HepG2 (cell line): ENCODE data around the gene AZI2. TPM values are rescaled to one million over a fixed set of nuclear protein-coding genes. Genes with fewer than 3 reads are reported as not detected.

Experiments
- ATRX ChIP-seq: sonication (generic); formaldehyde crosslinking; IDR thresholded peaks from 2 replicates; pipeline ENCODE4 v1.4.0; 2020; ENCODE audit warnings: missing genetic modification reagents, borderline replicate concordance
- CENPT ChIP-seq: sonication (generic); formaldehyde crosslinking; IDR thresholded peaks from 2 replicates; pipeline ENCODE4 v1.8.0; 2022; ENCODE audit warnings: low read depth, mild to moderate bottlenecking, moderate library complexity, missing genetic modification reagents
- DNMT3B ChIP-seq: conservative IDR thresholded peaks from 2 replicates; pipeline ENCODE4 v1.6.1; 2016; ENCODE audit warnings: missing biosample characterization, control low read depth
- FOXA3 ChIP-seq: IDR thresholded peaks from 2 replicates; pipeline ENCODE4 v1.6.1; 2016; ENCODE audit warnings: missing genetic modification reagents, missing compliant biosample characterization
- JUN ChIP-seq: sonication (generic); formaldehyde crosslinking; IDR thresholded peaks from 2 replicates; pipeline ENCODE4 v1.4.0; 2020; ENCODE audit warnings: mild to moderate bottlenecking, missing genetic modification reagents
- JUNB ChIP-seq: sonication (generic); formaldehyde crosslinking; IDR thresholded peaks from 2 replicates; pipeline ENCODE4 v1.8.0; 2022; ENCODE audit warnings: missing genetic modification reagents, mild to moderate bottlenecking, borderline replicate concordance
- KLF12 ChIP-seq: sonication (generic); formaldehyde crosslinking; IDR thresholded peaks from 2 replicates; pipeline ENCODE4 v1.4.0; 2020; ENCODE audit warnings: missing genetic modification reagents, borderline replicate concordance
- MLLT10 ChIP-seq: sonication (generic); formaldehyde crosslinking; IDR thresholded peaks from 2 replicates; pipeline ENCODE4 v1.4.0; 2020; ENCODE audit warnings: missing genetic modification reagents
- POLR2A ChIP-seq, 2 experiments: IDR thresholded peaks; 2 replicates each; pipeline ENCODE4 v1.6.1; 2011; ENCODE audit warnings: low read depth in 2 of 2, low read length in 2 of 2, mild to moderate bottlenecking in 1 of 2, moderate library complexity in 1 of 2; ENCODE audit not compliant: insufficient read depth in 1 of 2
- RBFOX2 ChIP-seq: fragments of 200-400 bp; formaldehyde crosslinking; IDR thresholded peaks from 2 replicates; pipeline ENCODE4 v1.6.1; 2017; ENCODE audit warnings: low read depth, mild to moderate bottlenecking, low read length
- RELA ChIP-seq: sonication (generic); formaldehyde crosslinking; IDR thresholded peaks from 2 replicates; pipeline ENCODE4 v1.4.0; 2020; ENCODE audit warnings: missing genetic modification reagents
- SCMH1 ChIP-seq: sonication (generic); formaldehyde crosslinking; IDR thresholded peaks from 2 replicates; pipeline ENCODE4 v1.9.0; 2021; ENCODE audit warnings: missing genetic modification reagents, mild to moderate bottlenecking, borderline replicate concordance
- ZFP36L1 ChIP-seq: sonication (generic); formaldehyde crosslinking; IDR thresholded peaks from 2 replicates; pipeline ENCODE4 v1.8.0; 2022; ENCODE audit warnings: mild to moderate bottlenecking, missing genetic modification reagents, moderate library complexity
- ZNF224 ChIP-seq: sonication (generic); formaldehyde crosslinking; IDR thresholded peaks from 2 replicates; pipeline ENCODE4 v1.5.0; 2020; ENCODE audit warnings: mild to moderate bottlenecking, missing genetic modification reagents
- ZNF549 ChIP-seq: sonication (generic); formaldehyde crosslinking; IDR thresholded peaks from 2 replicates; pipeline ENCODE4 v1.5.0; 2020; ENCODE audit warnings: missing genetic modification reagents
- ZNF704 ChIP-seq: sonication (generic); formaldehyde crosslinking; IDR thresholded peaks from 2 replicates; pipeline ENCODE4 v1.8.1; 2023; ENCODE audit warnings: mild to moderate bottlenecking, inconsistent platforms, moderate library complexity, missing genetic modification reagents, borderline replicate concordance
- ZUFSP ChIP-seq: sonication (generic); formaldehyde crosslinking; IDR thresholded peaks from 2 replicates; pipeline ENCODE4 v1.9.0; 2021; ENCODE audit warnings: missing genetic modification reagents, mild to moderate bottlenecking, borderline replicate concordance
- polyA plus RNA-seq, 8 experiments: library from polyadenylated mRNA; depleted of rRNA in 3 of 8; stranded (reverse) in 7 of 8; unstranded in 1 of 8; fragments of >200 nt; fragmentation: Illumina TruSeq in 4 of 8; extraction: Trizol in 4 of 8; gene quantifications; 2 replicates each; pipeline versions ENCODE4 v1.2.1 to v1.2.3, GENCODE V29; 2011 to 2016; ENCODE audit warnings: low read depth in 4 of 8, missing spikeins in 1 of 8, mixed read lengths in 1 of 8; ENCODE audit not compliant: insufficient read depth in 1 of 8
- total RNA-seq, 5 experiments: library from RNA; depleted of rRNA; stranded (reverse); fragments of >200 nt; fragmentation: Illumina TruSeq; extraction: Trizol; gene quantifications; 2 replicates each; pipeline ENCODE4 v1.2.3, GENCODE V29; 2016; ENCODE audit warnings: low read depth in 1 of 5
- TF ChIP-seq, protein P1 (sequence below): sonication (generic); formaldehyde crosslinking; IDR thresholded peaks from 2 replicates; pipeline ENCODE4 v1.8.0; 2022; ENCODE audit warnings: missing genetic modification reagents, mild to moderate bottlenecking, borderline replicate concordance
- TF ChIP-seq, protein P2 (sequence below): sonication (generic); formaldehyde crosslinking; IDR thresholded peaks from 2 replicates; pipeline ENCODE4 v1.4.0; 2020; ENCODE audit warnings: missing genetic modification reagents, mild to moderate bottlenecking, borderline replicate concordance
- TF ChIP-seq, protein P3 (sequence below): IDR thresholded peaks from 2 replicates; pipeline ENCODE4 v1.4.0; 2020; ENCODE audit warnings: mild to moderate bottlenecking, missing genetic modification reagents

The AZI2 gene
- total and polyA plus RNA-seq, 2 of the 13 experiments (the other 11 are each of a cell fraction or from before 2014, with no cell fraction given), result 43.7 to 49.8 TPM

DNA sequence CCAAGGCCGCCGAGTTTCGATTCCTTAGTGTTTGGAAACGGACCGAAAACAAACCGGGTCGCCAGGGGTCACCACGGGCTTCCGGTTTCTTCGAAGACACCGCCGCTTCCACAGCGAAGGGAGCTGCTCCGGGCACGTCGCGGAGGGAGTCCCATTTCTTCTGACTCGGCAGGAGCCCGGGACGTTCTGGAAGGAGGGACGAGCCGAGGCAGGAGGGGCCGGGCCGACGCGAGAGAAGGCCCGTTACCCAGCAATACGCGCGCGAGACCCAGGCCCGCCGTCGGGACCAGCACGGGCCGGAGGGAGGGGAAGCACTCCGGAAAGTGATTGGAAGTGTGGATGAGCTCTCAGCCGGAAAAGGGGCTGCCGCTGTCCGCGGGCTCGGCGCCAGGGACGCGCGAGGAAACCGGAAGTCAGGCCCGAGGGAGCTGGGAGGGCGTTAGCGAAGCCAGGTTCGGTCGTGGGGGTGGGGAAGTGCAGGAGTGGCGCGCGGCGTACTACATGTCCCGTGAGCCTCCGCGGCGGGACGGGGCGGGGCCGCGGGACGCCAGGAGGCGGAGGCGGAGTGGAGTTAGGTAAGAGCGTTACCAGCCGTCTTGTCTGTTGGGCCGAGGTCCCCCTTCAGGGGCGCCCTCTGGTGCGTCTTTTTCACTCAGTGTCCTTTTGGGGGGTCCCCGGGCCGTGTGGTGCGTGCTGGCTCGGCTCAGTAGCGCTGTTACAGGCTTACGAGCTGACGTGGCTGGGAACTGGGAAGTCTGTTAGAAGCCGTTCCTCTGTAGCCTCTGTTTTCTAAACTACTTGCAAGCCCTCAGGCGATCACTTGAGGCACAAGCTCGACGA, at the start of gene AZI2, which contains the start of gene ZCWPW2 (continued):
- TF ChIP-seq, protein P1, sequence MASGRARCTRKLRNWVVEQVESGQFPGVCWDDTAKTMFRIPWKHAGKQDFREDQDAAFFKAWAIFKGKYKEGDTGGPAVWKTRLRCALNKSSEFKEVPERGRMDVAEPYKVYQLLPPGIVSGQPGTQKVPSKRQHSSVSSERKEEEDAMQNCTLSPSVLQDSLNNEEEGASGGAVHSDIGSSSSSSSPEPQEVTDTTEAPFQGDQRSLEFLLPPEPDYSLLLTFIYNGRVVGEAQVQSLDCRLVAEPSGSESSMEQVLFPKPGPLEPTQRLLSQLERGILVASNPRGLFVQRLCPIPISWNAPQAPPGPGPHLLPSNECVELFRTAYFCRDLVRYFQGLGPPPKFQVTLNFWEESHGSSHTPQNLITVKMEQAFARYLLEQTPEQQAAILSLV (CRISPR knock-in tag), result peak; percentile 90
- 0 out of 2 replicates have a peak, but pooled peaks have one; percentile 62 for TF ChIP-seq ZFP36L1 (CRISPR knock-in tag)
- TF ChIP-seq CENPT (CRISPR knock-in tag), result no peak
- TF ChIP-seq, protein P2, sequence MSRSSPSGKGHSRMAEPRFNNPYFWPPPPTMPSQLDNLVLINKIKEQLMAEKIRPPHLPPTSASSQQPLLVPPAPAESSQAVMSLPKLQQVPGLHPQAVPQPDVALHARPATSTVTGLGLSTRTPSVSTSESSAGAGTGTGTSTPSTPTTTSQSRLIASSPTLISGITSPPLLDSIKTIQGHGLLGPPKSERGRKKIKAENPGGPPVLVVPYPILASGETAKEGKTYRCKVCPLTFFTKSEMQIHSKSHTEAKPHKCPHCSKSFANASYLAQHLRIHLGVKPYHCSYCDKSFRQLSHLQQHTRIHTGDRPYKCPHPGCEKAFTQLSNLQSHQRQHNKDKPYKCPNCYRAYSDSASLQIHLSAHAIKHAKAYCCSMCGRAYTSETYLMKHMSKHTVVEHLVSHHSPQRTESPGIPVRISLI, result peak; percentile 48; the same call in 1 of the 2 replicates
- TF ChIP-seq ZNF704 (CRISPR knock-in tag), result no peak; the same call in 1 of the 2 replicates
- peak; percentile 61; the same call in 1 of the 2 replicates for TF ChIP-seq JUN (CRISPR knock-in tag)
- TF ChIP-seq KLF12 (CRISPR knock-in tag), result peak; percentile 23; the same call in 1 of the 2 replicates
- no peak for TF ChIP-seq ATRX (CRISPR knock-in tag)
- TF ChIP-seq ZNF549 (CRISPR knock-in tag), result no peak
- TF ChIP-seq ZNF224 (CRISPR knock-in tag), result no peak
- TF ChIP-seq ZUFSP (CRISPR knock-in tag), result no peak
- TF ChIP-seq DNMT3B (CRISPR knock-in tag), result 0 out of 2 replicates have a peak, but pooled peaks have one; percentile 50
- TF ChIP-seq, protein P3, sequence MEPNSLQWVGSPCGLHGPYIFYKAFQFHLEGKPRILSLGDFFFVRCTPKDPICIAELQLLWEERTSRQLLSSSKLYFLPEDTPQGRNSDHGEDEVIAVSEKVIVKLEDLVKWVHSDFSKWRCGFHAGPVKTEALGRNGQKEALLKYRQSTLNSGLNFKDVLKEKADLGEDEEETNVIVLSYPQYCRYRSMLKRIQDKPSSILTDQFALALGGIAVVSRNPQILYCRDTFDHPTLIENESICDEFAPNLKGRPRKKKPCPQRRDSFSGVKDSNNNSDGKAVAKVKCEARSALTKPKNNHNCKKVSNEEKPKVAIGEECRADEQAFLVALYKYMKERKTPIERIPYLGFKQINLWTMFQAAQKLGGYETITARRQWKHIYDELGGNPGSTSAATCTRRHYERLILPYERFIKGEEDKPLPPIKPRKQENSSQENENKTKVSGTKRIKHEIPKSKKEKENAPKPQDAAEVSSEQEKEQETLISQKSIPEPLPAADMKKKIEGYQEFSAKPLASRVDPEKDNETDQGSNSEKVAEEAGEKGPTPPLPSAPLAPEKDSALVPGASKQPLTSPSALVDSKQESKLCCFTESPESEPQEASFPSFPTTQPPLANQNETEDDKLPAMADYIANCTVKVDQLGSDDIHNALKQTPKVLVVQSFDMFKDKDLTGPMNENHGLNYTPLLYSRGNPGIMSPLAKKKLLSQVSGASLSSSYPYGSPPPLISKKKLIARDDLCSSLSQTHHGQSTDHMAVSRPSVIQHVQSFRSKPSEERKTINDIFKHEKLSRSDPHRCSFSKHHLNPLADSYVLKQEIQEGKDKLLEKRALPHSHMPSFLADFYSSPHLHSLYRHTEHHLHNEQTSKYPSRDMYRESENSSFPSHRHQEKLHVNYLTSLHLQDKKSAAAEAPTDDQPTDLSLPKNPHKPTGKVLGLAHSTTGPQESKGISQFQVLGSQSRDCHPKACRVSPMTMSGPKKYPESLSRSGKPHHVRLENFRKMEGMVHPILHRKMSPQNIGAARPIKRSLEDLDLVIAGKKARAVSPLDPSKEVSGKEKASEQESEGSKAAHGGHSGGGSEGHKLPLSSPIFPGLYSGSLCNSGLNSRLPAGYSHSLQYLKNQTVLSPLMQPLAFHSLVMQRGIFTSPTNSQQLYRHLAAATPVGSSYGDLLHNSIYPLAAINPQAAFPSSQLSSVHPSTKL (CRISPR knock-in tag), result peak; percentile 71; the same call in 1 of the 2 replicates
- TF ChIP-seq SCMH1 (CRISPR knock-in tag), result no peak
- no peak for TF ChIP-seq MLLT10
- no peak for TF ChIP-seq JUNB (CRISPR knock-in tag)
- TF ChIP-seq FOXA3 (CRISPR knock-in tag), result peak; percentile 6
- TF ChIP-seq RELA (CRISPR knock-in tag), result 0 out of 2 replicates have a peak, but pooled peaks have one; percentile 76
- peak; percentile 97 for TF ChIP-seq RBFOX2
- TF ChIP-seq POLR2A (IDR thresholded peaks at IDR 0.05; ENCODE audit: insufficient read depth in 1 of 2, low read depth in 2 of 2, low read length in 2 of 2), result peak; percentile 73 to 75
